GM08714 (cell line): ENCODE results near the gene TEF.
"Not testable (repeated sequence)": the region's sequence is repeated elsewhere in the genome, so short reads cannot be mapped to it uniquely, and the experiment has no call there.

Experiments
- H3K4me3 ChIP-seq: fragments of 200-500 bp; sonication (Bioruptor generic); 2 replicates; pipeline ENCODE4 v1.5.1; 2014; ENCODE audit warnings: mild to moderate bottlenecking, low read length, inconsistent platforms
- ZNF274 ChIP-seq: IDR thresholded peaks from 2 replicates; pipeline ENCODE4 v1.6.1; 2012; ENCODE audit warnings: mild to moderate bottlenecking, low read depth, low read length

Gene TEF

DNA sequence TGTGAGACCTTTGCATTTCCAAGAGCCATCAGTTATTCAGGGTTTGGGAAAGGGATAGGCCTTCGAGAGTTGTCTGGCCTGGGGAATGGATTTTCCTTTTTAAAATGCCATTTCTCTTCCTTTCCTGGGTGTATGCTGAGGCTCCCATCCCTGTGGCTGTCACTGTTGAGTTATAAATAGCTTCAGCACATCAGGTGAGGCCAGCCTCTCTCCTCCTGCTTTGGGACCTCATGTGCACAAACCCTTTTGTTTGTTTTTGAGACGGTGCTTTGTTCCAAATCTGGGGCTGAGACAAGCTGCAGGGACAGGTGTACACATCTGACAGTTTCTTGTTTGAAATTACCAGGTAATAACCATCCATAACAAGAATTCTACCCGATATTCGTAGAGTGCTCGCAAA lies 1.3 kb downstream of the TEF start:
- H3K4me3 ChIP-seq = no peak overlapping the region; the same call in 1 of the 2 replicates

DNA sequence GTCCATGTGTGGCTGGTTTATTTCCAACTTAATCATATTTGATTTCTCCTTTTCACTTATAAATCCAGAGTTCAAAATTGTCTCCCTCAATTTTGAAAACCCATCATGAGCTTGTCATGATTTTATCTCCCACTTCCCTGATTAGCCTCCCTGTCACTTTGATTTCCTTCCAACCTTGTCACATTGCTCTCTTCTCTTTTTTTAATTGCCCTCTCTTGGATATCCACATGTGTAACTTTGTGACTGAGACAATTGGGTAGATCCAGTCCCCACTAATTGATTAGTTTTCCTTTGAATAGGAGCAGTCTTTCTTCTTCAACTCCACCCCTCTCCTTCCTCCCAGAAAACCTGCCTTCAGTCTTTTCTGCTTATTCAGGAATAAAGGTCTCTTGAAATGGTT lies 2.4 kb downstream of the TEF start:
- TF ChIP-seq ZNF274 = no peak
- no peak overlapping the region for H3K4me3 ChIP-seq

More for the DNA sequence above, 1.3 kb downstream of the TEF start:
- TF ChIP-seq ZNF274 = no peak

DNA sequence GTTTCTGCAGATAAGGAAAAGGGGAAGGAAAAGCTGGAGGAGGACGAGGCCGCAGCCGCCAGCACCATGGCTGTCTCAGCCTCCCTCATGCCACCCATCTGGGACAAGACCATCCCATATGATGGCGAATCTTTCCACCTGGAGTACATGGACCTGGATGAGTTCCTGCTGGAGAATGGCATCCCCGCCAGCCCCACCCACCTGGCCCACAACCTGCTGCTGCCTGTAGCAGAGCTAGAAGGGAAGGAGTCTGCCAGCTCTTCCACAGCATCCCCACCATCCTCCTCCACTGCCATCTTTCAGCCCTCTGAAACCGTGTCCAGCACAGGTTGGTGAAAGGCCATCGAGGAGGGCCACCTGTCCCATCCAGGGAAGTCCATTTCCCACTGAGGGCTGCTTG lies 5.6 kb downstream of the TEF start:
- no peak for TF ChIP-seq ZNF274
- H3K4me3 ChIP-seq = no peak overlapping the region

DNA sequence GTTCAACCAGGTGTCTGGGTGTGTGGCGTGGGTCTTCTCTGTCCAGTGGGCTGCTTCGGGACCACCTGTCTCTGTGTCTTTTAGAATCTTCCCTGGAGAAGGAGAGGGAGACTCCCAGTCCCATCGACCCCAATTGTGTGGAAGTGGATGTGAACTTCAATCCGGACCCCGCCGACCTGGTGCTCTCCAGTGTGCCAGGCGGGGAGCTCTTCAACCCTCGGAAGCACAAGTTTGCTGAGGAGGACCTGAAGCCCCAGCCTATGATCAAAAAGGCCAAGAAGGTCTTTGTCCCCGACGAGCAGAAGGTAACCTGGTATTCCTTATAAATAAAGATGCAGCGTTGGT lies 12.2 kb downstream of the TEF start:
- no peak for TF ChIP-seq ZNF274
- no peak overlapping the region for H3K4me3 ChIP-seq

DNA sequence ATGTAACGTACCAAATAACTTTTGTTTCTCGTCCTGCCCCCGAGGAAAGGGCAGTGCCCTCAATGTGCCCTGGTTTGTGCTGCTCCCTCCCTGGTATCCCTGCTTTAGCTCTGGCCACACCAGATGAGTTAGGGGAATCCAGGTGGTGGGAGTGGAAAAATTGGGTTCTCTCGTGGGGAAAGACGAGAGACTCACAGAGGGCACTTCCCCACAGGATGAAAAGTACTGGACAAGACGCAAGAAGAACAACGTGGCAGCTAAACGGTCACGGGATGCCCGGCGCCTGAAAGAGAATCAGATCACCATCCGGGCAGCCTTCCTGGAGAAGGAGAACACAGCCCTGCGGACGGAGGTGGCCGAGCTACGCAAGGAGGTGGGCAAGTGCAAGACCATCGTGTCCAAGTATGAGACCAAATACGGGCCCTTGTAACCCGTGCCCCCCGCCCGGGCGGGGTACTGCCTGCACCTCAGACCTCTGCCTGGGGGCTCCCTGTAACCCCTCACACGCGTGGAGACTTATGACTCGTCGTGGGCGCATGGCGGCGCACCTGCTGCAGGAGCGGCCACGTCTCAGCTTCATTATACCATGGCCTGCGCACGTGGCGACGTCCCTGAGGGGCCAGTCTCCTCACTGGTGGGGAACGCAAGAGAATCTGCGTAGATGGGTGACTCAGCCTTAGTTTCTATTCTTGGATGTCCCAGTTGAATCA lies 13.9 kb downstream of the TEF start:
- TF ChIP-seq ZNF274 = no peak
- no peak overlapping the region for H3K4me3 ChIP-seq

DNA sequence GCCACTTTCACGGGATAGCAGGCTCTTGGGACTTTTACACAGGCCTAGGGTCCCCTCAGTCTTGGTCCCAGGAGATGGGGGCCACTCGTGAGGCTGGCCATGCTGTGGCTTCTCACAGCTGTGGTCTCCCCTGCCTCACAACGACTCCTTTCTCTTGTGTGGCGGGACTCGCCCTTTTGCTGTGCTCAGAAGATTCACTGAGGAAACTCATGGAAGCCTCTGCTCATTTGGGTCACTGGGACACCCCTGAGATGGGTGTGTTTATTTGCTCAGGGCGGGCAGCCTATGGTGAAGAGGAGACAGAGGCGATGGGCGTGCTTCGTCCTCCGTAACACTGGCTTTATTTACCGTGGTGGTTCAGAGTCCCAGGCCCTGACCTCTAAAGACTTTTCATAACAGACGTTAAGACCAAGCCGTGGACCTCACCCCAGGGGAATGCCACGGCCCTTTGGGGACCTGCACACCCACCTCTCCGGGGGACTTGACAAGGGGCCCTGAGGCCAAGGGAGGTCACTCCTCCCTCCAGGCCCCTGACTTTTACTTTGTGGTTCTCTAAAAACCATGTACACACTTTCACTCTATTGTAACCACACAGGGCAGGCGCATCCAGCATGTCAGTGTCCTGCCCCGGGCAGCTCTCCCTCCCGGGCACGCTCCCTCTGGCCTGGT lies 15.5 kb downstream of the TEF start:
- TF ChIP-seq ZNF274 = no peak

DNA sequence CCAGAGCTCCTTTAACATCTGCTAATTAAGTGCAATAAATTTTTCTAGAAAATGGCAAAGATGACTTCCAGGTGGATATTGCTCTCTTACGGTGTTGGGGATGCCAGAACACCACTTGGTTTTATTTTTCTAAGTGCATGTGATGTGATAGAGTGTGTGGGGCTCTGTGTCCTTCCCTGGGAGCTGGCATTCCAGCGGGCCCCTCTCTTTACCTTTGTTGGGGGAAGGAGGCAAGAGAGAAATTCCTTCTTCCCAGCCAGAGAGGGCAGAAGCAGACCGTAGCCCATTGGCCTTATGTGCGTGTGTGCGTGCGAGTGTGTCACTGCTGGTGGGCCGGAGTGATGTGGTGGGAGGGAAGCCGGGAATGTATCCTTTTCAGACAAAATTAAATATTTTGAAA lies 17.2 kb downstream of the TEF start:
- no peak overlapping the region for H3K4me3 ChIP-seq
- TF ChIP-seq ZNF274 = no peak

More for the DNA sequence above, 15.5 kb downstream of the TEF start:
- H3K4me3 ChIP-seq = no peak overlapping the region

DNA sequence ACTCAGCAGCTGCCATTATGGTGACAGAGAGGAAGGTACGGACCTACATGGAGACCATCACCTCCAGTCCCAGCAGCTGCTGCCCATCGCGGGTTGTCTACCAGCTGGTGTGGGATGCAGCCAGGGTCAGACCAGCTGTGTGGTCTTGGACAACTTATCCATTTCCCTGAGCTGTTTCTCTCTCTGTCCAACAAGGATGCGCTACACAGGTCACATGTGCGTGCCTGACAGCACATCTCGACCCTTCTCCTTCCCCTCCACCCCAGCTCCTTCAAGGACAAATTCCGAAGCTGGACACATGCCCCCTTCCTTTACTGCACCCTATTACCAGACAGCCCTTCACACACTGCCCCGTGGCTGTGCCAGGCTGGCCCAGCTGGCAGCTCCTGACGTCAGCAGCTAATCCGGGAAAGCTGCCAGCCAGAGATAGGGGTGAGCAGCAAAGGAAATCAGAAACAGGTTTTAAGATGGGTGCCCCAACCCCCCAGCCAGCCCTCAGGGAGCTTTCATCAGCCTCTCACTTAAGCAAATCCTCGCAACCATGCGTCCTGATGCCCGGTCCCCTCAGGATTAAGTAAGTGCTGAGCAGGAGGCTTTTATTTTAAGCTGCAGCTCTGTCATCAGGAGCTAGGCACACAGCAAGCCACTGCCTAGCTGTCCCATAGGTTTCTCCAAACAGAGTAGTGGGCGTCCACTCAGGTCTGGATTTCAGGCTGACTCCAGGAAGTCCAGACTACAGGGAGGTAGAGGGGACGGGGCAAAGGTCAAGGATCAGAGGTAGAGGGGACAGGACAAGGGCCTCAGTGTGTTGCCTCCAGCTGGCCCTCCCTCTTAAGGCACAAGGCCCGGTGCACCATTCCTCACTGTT lies 20.3 kb downstream of the TEF start:
- H3K4me3 ChIP-seq = no peak overlapping the region
- no peak for TF ChIP-seq ZNF274

DNA sequence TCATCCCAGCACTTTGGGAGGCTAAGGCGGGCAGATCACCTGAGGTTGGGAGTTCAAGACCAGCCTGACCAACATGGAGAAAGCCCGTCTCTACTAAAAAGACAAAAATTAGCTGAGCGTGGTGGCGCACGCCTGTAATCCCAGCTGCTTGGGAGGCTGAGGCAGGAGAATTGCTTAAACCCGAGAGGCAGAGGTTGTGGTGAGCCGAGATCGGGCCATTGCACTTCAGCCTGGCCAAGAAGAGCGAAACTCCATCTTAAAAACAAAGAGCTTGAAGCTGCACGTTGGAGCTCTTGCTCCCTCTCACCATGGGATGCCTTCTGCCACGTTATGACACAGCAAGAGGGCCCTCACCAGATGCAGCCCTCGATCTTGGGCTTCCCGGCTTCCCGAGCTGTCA lies 21.1 kb downstream of the TEF start:
- not testable (repeated sequence) for H3K4me3 ChIP-seq

DNA sequence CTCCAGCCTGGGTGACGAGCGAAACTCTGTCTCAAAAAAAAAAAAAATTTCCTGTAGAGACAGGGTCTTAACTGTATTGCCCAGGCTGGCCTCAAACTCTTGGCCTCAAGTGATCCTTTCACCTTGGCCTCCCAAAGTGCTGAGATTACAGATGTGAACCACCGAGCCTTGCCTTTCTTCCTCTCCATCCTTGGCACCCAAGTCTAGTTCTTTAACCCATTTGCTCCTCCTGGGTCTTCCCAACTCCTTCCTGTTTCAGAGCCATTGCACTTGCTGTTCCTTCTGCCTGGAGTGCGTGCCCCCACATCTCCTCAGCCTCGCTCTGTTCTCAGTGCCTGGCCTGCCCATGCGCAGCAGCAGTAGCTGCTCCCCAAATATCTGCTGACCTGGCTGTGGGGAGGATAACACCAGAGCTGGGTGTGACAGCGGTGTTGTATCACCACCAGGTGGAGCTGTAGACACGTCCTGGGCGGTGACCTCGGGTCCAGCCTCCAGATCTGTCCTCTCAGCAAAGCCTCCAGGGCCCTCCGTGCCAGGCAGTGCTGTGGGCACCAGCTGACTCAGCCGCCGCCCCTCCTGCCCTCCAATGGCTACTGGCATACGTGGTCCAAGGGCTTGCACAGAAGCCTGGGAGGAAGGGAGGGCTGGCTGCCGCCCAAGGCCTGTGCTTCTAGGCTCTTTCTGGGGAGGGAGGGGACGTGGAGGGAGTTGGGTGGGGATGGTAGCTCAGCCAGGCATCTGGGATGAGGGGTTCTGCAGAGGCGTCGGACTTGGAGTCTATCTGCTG lies 22.0 kb downstream of the TEF start:
- no peak for TF ChIP-seq ZNF274
- no peak overlapping the region for H3K4me3 ChIP-seq

DNA sequence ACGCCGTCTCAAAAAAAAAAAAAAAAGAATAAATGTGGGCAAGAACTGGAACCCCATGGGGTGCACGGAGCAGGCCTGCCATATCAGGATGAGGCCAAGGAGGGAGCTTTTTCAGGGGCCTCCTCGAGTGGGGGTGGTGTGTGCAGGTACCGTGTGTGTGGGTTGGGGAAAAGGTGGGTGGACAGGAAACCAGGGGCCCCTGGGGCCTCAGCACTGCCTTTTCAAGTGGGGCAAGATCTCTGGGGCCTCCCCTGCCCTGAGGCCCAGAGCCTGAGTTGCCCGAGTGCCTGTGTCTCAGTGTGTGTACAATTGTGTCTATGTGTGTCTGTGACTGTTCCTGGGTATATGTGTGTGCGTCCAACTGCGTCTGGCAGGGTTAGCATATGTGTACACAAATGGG lies 23.8 kb downstream of the TEF start:
- TF ChIP-seq ZNF274 = no peak
- H3K4me3 ChIP-seq = no peak overlapping the region

DNA sequence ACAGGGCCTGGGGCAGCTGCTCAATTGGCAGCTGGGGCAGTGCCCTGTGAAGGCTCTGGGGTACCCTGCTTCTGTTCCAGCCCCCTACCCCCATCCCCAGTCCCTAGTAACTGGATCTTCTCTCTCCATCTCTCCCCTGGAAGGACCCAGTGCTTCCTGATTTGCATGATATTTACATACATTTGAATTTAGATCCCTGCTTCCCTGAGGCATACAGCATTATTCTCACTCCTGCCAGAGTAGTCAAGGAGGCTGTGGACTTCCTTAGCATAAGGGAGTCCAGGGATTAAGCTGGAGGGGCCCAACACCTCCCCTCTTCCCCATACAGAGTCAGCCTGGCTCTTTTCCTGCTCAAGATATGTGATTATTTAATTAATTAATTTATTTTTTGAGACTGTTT lies 24.7 kb downstream of the TEF start:
- no peak for TF ChIP-seq ZNF274
- H3K4me3 ChIP-seq = no peak overlapping the region

DNA sequence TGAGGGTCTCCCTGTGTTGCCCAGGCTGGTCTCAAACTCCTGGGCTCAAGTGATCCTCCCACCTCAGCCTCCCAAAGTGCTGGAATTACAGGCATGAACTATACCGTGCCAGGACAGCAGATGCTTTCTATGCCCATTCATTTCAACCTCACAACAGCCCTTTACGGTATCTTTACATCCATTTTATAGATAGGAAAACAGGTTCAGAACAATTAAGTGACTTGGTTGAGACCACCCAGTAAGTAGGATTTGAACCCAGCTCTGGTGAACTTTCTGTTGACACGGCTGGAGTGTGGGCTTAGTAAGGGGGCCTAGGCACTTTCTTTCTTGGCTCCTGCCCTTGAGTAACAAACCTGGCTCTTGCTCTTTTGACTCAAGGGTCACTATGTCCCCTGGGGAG lies 25.7 kb downstream of the TEF start:
- no peak overlapping the region for H3K4me3 ChIP-seq
- no peak for TF ChIP-seq ZNF274

DNA sequence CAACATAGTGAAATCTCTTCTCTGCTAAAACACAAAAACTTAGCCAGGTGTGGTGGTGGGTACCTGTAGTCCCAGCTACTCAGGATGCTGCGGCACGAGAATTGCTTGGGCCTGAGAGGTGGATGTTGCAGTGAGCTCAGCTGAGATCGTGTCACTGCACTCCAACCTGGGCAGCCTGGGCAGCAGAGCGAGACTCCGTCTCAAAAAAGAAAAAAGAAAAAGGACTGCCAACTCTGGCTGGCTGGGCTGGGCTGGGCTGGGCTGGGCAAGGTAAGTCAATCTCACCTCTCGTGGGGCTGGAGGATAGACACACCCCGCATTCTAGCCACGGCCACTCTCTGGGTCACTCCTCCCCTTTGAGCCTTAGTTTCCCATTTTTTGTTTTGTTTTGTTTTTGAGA lies 26.9 kb downstream of the TEF start:
- no peak overlapping the region for H3K4me3 ChIP-seq
- TF ChIP-seq ZNF274 = no peak
